ENCODE measurements around the gene LRRC45.

LRRC45 gene

DNA sequence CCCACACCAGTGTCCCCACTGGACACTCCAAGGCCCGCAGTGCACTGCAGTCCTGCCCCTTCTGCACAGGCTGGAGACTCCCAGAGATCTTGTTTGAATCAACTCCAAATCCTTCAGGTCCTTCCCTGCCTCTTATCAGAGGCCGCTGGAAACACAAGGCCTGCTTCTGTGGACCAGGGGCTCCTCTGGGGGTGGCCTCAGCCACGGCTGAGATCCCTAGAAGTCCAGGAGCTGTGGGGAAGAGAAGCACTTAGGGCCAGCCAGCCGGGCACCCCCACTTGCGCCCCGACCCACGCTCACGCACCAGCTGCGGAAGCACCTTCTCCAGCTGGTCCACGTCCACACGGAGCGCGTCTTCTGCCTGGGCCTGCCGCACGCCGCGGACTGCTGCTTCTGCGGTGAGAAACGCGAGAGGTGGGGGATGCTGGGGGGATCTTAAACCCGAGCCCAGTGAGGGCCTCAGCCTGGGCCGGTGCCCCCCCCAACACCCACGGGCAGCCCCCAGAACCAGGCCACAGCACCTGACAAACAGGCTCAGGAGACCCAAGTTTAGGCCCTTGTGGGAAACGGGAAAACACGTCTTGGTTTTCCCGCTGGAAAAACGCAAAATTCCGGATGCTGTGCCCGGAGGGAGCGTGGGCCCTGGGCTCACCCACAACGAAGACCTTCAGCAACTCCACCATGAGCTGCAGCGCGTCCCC is 4.0 kb upstream of the LRRC45 start:
- no peak for DNase-seq (ENCODE audit: low spot score)

DNA sequence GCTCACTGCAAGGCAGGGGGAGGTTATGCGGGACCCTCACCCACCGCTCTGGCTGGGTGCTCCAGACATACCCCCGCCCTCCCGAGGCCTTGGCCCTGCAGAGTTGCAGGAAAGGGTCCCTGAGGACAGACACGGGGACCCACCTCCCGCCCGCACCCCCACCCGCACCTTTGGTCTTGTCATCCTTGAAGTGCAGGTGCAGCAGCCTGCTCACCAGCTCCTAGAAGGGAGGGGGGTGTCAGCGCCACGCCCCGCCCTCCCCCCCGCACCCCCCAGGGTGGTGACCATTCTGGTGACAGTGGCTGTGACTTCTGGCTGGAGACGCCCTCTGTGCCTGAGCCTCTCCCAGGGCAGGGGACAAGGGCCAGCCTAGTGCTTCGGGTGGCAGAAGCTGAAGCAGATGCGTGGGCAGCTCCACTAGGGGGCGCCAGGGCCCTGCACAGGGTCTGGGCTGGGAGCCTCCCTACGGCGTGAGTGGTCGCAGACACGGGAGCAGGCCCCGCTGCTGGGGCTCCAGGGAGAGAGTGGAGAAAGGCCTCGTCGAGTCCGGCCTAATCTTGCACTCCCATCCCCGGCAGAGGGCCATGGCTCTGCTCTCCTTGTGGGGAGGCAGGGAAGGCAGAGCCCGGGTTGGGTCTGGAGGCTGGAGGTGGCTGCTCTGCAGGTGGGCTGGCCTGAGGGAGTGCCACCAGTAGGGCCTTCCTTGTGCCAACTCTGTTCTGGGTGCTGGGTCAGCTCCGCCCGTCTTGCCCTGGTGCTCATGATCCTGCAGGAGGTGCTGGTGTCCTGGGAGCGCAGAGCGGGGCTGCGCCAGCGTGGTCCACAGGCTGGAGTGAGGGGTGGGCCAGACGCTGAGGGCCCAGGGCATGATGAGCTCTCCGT is 3.2 kb upstream of the LRRC45 start:
- no peak for DNase-seq (ENCODE audit: low spot score)

DNA sequence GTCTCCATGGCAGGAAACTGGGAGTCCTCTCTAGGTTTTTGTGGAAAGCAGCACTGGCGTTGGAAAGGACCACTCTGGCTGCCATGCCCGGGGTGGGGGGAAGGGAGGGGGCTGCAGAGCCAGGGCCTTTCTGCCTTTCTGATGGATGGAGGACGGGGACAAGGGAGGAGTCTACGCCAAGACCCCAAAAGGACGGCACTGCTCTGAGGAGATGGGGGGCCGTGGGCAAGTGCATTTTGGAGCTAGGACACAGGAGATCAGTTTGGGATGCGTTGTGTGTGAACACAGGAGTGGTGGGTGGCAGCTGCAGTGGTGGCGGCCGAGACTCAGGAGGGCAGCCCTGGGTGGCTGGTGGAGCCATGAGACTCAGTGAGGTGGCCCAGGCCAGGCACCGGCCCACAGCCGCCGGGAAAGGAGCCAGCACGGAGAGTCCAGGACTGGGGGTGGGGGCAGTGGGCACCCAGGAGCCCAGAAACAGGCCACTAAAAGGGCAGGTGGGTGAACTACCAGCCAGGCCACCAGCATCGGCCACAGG is 2.5 kb upstream of the LRRC45 start:
- no peak for DNase-seq (ENCODE audit: low spot score)

DNA sequence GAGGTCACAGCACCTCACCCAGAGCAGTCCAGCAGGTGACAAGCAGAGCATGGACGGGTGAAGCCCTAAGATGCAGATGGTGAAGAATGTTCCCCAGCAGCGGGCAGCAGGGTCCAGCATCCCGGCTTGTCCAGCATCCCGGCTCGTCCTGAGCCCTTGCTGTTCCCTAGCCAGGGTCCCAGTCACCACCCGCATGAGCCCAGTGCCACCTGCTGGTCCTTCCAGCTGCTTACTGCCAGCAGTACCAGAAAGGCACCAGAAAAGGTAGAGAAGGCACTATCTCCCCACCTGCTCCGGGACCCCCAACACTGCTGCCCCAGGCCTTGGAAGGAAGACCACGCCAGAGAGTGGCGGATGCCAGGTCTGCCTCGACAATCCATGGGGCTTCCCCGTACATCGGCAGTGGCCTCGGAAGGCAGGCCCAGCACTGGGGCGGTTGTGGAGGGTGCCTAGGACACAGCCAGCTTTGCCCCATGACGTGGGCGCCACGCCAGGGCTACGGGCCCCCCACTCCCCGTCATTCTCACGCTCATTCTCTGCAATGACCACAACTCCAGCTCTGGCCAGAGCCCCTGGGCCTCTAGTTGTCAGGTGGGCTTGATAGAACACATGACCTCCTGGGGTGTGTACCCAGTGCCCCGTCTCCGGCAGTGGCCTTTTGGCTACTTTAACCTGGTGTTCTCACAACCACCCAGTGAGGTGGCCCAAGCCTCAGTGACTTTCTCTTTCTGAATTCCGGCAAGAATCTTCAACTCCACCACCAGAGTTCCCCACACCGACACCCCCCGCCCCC is 1.8 kb upstream of the LRRC45 start:
- no peak for DNase-seq (ENCODE audit: low spot score)

DNA sequence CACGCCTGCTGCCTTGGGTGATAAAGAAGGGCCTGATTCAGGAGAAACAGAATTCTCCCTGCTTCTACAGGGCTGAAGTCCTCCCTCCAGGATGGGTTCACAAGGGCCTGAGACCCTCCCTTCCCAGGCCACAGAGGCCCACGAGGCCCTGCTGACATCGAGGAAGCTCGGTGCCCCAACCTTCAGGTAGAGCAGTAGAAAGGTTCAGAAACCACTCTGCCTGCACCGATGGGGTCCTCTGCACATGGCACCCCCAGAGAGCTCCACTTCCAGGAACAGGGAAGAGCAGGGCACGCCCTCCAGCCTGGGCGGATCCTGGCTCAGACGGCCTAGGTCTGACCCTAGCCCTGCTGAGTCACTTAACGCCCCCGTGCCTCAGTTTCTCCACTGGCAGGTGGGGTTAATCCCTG is 1.2 kb upstream of the LRRC45 start:
- no peak for DNase-seq (ENCODE audit: low spot score)

DNA sequence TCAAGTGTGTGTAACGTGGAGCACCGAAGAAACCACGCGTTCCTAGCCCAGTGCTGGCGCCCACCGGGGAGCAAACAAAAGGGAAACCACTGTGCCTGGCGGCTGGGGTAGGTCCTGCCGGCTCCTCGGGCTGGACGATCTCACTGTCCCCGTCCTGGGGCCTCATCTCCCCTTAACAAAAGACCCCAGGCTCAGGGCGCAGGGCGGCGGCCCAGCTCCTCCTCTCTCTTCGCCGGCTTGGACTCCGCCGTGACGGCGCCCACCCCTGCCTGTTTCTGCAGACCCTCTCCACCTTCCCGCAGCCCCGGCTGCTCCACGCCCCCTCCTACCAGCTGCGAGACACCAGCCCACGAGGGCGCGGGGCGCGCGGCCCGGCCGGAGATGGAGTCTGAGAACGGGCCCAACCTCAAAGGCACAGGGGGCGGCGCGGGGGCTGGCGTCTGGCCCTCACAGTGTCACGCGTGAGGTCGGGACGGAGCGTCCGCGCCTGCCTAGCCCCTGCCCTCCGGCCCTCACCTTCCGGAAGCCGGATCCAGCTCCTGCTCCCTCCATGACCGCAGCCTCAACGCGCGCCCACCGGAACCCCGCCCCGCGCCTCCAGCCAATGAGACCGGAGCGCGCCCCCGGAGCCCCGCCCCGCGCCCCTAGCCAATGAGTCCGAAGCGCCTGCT is 660 bp upstream of the LRRC45 start, which contains the start of gene CENPX:
CENPX (minus strand) TSS at position 569 of the 671 bp plus-strand sequence; CDS start at position 552, 17 bp downstream.
- DNase-seq (ENCODE audit: low spot score): no peak

DNA sequence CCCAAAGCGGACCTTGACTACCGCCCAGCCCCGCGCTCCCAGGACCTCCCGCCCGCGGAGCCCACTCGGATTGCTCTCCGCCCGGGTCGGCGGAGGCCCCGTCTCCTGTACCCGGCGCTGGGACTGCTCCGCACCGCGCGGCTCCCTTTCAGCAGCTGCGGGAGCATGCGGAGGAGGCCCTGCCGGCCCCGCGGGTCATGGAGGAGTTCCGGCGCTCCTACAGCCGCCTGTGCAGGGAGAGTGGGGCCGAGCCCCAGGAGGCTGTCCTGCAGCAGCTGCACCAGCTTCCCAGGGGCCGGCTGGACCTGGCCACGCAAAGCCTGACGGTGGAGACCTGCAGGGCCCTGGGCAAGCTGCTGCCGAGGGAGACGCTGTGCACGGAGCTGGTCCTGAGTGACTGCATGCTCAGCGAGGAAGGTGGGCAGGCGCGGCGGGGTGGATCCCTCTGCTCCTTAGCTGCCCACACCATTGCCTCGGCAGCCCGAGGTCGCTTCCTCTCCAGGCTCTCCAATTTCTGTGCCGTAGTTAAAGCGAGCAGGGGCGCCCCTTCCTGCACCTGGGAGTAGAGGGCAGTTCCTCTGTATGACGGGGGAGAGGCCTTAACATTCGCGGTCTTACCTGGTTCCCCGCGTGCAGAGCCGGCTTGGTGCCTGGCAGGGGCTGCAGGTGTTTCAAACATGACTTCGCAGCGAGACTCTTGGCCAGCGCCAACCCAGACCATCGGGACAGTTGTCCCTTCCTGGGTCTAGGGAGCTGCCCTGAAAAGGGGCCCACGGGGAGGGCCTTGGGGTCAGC is 539 bp downstream of the LRRC45 start:
- no peak for DNase-seq (ENCODE audit: low spot score)

DNA sequence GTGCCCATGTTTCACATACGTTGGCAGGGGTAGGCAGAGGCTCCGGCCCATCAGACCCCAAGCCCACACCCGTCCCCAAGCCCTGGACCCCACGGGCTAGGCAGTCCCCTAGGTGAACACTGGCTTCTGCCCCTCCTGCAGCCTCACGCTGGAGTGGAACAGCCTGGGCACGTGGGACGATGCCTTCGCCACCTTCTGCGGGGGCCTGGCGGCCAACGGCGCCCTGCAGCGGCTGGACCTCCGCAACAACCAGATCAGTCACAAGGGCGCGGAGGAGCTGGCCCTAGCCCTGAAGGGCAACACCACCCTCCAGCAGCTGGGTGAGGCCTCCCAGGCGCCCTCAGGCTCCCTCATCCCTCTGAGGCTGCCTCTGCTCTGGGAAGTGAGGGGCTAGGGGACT is 1.8 kb downstream of the LRRC45 start:
- DNase-seq (ENCODE audit: low spot score): no peak

DNA sequence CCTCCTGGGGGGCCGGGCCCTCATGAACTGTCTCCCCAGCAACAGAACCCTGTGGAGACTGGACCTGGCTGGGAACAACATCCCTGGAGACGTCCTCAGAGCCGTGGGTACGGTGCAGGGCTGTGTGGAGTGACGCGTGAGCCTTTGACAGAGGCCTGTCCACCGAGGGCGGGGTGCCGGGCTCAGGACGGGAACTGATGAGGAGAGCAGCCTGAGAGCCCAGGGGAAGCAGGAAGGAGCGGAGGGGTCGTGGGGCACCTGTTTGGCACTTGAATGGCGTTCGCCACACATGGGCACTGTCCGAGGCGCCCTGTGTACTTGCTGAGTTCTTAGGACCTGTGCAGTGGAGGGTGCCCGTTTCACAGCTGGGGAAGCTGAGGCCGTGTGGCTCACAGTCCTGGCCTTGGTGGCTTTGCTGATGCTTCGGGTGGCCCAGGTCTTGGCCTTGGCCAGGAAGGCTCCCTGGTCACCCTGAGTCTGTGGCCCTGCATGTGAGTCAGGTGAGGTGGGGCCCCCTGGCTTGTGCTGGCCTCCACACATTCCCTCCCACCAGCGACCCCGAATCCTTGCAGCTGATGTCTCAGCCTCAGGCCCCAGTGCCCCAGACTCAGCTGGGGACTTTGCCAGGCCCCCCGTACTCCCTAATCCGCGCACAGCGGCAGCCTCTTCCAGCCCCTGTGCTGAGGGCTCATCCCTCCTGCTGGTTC is 2.4 kb downstream of the LRRC45 start:
- no peak for DNase-seq (ENCODE audit: low spot score)

DNA sequence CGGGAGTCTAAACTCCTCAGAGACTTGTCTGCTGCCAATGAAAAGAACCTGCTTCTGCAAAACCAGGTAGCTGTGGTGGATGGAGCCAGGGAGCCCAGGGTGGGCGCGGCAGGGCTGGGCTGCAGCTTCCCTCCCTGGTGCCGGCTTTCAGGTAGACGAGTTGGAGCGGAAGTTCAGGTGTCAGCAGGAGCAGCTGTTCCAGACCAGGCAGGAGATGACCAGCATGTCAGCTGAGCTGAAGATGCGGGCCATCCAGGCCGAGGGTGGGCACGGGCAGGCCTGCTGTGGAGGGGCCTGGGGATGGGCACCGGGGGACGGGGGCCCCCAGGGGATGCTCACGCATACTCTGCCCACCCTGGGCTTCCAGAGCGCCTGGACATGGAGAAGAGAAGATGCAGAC is 5.1 kb downstream of the LRRC45 start:
- no peak for DNase-seq (ENCODE audit: low spot score)

DNA sequence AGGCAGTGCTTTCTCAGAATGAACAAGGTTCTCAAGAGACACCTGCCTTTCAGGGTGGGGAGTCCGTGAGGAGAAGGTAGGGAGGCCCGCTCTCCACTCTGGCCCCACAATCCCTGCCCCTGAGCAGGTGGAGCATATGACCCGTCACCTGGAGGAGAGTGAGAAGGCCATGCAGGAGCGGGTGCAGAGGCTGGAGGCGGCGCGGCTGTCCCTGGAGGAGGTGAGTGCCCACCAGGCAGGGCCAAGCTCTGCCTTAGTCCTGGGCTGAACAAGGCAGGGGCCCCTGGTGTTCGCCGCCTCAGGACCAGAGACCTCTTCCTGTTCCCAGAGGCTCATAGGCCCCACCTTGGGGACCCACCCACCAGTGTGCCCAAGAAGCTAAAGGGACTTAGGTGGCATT is 5.9 kb downstream of the LRRC45 start:
- no peak for DNase-seq (ENCODE audit: low spot score)

DNA sequence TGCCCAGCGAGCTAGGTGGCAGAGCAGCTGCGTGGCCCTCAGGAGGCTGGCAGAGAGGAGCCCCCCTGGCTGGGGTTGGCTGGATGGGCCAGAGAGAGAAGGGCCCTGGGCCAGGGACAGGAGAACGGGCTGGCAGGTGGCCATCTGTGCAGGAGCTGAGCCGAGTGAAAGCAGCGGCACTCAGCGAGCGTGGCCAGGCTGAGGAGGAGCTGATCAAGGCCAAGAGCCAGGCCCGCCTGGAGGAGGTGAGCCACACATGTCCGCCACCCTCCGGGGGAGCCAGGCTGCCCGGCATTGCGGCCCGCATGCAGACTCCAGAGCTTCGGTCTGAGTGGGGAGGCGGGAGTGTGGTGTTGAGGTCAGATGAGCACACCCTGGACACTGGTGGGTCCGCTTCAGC is 6.3 kb downstream of the LRRC45 start:
- no peak for DNase-seq (ENCODE audit: low spot score)

DNA sequence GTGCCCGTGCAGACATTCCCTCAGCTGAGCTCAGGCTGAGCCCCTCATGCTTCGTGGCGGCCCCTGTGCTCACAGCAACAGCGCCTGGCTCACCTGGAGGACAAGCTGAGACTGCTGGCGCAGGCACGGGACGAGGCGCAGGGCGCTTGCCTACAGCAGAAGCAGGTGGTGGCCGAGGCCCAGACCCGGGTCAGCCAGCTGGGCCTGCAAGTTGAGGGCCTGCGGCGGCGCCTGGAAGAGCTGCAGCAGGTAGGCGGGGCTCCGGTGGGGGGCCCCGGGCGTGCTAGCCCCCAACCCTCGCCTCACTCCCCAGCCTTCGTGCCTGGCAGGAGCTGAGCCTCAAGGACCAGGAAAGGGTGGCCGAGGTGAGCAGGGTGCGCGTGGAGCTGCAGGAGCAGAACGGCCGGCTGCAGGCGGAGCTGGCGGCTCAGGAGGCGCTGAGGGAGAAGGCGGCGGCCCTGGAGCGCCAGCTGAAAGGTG is 6.9 kb downstream of the LRRC45 start:
- DNase-seq (ENCODE audit: low spot score): no peak

DNA sequence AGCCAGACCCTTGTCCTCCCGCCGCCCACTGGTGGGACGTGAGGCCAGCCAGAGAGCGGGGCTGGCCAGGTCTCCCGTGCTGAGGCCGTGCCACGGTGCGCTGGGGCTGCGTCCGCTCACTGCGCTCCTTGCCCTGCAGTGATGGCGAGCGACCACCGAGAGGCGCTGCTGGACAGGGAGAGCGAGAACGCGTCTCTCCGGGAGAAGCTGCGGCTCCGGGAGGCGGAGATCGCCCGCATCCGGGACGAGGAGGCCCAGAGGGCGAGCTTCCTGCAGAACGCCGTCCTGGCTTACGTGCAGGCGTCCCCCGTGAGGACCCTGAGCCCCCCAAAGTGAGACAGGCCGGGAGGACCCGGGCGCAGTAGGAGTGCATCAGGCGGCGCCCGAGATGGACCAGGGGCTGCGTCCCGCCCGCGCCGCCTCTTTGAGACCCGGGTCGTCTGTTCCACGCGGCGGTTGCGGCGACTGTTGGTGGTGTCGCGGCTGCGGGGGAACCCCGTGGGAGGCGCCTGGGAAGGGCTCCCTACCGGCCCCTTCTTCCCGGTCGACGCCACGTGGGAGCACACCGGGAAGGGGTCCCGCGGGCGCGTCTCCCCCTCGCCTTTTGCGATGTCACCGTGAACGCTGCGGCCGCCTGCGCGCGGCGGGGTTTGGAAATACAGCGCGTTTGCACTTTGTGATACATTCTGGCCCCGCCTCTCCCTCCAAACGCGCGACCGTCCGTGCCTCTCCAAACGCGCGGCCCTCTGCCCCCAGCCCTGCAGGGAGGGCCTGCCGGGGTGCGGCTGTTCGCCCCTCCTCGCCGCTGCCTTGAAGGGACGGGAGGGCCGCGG is 7.6 kb downstream of the LRRC45 start:
- peak; percentile 90 for DNase-seq (ENCODE audit: low spot score)

DNA sequence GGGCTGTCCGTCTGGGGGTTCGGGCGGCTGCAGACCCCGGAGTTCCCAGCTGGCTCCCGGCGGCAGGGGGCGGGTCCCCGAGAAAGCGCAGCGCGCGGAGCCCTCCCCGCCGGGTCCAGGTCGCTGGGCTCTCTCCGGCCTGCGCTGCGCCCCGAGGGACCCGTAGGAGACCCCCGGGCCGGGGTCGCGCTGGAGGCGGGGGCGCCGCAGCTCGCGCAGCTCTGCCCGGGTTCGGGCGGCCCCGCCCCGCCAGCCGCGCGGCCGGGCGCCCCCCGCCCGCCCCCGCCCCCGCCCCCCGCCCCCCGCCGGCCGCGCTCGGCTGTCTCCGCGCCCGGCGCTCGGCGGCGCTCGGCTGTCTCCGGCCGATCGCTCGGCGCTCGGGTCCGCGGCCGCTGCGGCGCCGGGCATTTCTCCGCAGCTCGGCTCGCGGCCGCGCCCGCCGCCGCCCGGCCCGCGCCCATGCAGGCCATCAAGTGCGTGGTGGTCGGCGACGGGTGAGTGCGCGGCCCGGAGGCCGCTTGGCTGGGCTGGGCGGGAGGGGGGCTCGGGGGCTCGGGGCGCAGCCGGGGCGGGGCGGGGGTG is 8.3 kb downstream of the LRRC45 start, which contains the start of gene RAC3:
RAC3 (plus strand) TSS at position 376 of the 582 bp plus-strand sequence; CDS start at position 460, 84 bp downstream.
- DNase-seq (ENCODE audit: low spot score): no peak

DNA sequence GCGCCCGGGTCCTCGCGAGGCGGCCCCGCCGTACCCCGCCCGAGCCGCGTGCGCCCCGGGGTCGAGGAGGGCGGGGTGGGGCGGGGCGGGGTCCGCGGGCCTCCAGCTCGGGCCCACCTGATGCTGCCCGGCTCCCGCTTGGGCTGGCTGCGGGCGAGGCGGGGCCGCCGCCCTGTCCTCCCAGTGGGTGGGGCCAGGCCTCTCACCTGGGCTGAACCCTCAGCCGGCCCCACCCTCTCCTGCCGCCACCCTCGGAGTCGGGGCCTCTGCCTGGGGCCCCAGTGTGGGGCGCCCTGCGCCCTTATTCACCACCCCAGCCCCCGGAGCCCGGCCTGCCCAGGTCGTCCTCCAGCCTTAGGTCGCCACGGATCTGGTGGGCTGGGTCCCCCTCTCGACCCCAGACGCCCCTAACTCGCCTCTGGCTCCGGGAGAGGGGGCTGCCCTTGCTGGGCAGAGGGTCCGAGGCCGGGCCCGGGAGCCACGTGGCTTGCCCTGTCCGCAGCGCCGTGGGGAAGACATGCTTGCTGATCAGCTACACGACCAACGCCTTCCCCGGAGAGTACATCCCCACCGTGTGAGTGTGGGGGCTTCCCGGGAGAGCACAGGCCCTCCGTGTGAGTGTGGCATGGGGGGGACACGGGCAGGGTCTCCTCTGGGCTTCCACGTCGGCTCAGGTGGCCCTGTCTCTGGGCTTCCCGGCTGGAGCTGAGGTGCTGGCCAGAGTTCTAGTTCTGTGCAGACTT is 9.0 kb downstream of the LRRC45 start:
- DNase-seq (ENCODE audit: low spot score): no peak

DNA sequence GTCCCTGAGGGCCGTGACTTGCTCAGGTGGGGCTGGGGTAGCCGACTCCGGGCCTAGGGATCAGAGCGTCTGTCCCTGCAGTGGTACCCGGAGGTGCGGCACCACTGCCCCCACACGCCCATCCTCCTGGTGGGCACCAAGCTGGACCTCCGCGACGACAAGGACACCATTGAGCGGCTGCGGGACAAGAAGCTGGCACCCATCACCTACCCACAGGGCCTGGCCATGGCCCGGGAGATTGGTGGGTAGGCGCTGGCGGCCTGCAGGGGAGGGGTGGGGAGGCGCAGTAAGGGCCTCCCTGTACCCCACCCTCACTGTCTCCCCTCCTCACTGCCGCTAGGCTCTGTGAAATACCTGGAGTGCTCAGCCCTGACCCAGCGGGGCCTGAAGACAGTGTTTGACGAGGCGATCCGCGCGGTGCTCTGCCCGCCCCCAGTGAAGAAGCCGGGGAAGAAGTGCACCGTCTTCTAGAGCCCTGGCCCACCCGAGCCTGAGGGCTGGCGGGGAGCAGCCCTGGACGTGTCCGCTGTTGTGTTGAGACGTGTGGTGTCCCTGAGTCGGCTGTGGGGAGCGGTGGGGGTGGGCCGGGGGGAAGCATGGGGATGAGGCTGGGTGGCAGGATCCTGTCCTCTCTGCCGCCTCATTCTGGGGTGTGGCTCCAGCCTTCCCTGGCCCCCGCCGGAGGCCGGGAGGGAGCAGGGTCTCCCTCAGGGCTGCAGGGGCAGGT is 10.4 kb downstream of the LRRC45 start:
- no peak for DNase-seq (ENCODE audit: low spot score)
